Measurements from ENCODE around the gene KLHL26. TPM values are rescaled to one million over a fixed set of nuclear protein-coding genes. Genes with fewer than 3 reads are reported as not detected.

The KLHL26 gene
- total RNA-seq, 4 donors from 2014 or later = 9.9 to 16.0 (median 10.9) TPM

- Histone ChIP-seq H3K27me3 (no peaks in the 10 kb centered on the region), H3K4me3 (peak overlapping the region in 1 of 4 donors; percentile 53), H3K27ac (no peak overlapping the region), H3K36me3 (no peaks in the 10 kb centered on the region), H3K4me1 (peaks cover 0 to 18% (median 10%) of the 10 kb centered on the region in 4 donors), H3K9me3 (no peaks in the 10 kb centered on the region)
- TF ChIP-seq CTCF (IDR thresholded peaks at IDR 0.05) (no peak), POLR2A (IDR thresholded peaks at IDR 0.05) (no peak)
- DNase-seq = no peak
These were observed 47.8 kb downstream of the KLHL26 start for GRCh38 chr19:18684642-18684993.

- TF ChIP-seq POLR2A (IDR thresholded peaks at IDR 0.05) (no peak), CTCF (IDR thresholded peaks at IDR 0.05) (no peak)
- Histone ChIP-seq H3K27me3 (no peaks in the 10 kb centered on the region), H3K4me1 (peaks cover 0 to 18% (median 10%) of the 10 kb centered on the region in 4 donors), H3K27ac (no peak overlapping the region), H3K36me3 (no peaks in the 10 kb centered on the region), H3K4me3 (no peak overlapping the region), H3K9me3 (no peaks in the 10 kb centered on the region)
- no peak for DNase-seq
These were observed 48.9 kb downstream of the KLHL26 start for GRCh38 chr19:18685597-18686190.

GRCh38 chr19:18687740-18688465 lies 51.1 kb downstream of the KLHL26 start:
- no peaks in the 10 kb centered on the region for H3K9me3 ChIP-seq
- no peak overlapping the region for H3K4me3 ChIP-seq
- peaks cover 0 to 18% (median 10%) of the 10 kb centered on the region in 4 donors for H3K4me1 ChIP-seq
- H3K27me3 ChIP-seq = no peaks in the 10 kb centered on the region
- H3K27ac ChIP-seq = no peak overlapping the region
- no peaks in the 10 kb centered on the region for H3K36me3 ChIP-seq
- no peak for DNase-seq
- TF ChIP-seq POLR2A (IDR thresholded peaks at IDR 0.05) (no peak), CTCF (IDR thresholded peaks at IDR 0.05) (no peak)

GRCh38 chr19:18696023-18696422 lies 59.2 kb downstream of the KLHL26 start:
- Histone ChIP-seq H3K4me3 (no peak overlapping the region), H3K9me3 (no peaks in the 10 kb centered on the region), H3K36me3 (no peaks in the 10 kb centered on the region), H3K27ac (no peak overlapping the region), H3K27me3 (no peaks in the 10 kb centered on the region), H3K4me1 (peaks cover 0 to 19% (median 11%) of the 10 kb centered on the region in 4 donors)
- TF ChIP-seq POLR2A (IDR thresholded peaks at IDR 0.05) (no peak), CTCF (IDR thresholded peaks at IDR 0.05) (no peak)
- no peak for DNase-seq

- H3K4me1 ChIP-seq = peaks cover 0 to 26% (median 11%) of the 10 kb centered on the region in 4 donors
- DNase-seq = no peak
- no peaks in the 10 kb centered on the region for H3K27me3 ChIP-seq
These were observed 60.9 kb downstream of the KLHL26 start for GRCh38 chr19:18697680-18698079.

More at GRCh38 chr19:18697680-18698079, 60.9 kb downstream of the KLHL26 start:
- Histone ChIP-seq H3K36me3 (no peaks in the 10 kb centered on the region), H3K4me3 (no peak overlapping the region), H3K9me3 (no peaks in the 10 kb centered on the region), H3K27ac (no peak overlapping the region)
- TF ChIP-seq CTCF (IDR thresholded peaks at IDR 0.05) = no peak
- no peak for TF ChIP-seq POLR2A (IDR thresholded peaks at IDR 0.05)
